HL-60/S4 treated with retinoic acid at 250 ng/mL for 4 days and 3 days (cell line): ENCODE measurements around the gene CDA.

ENCODE experiments used
- in situ Hi-C: fragments of 300-500 bp; cut with MboI; formaldehyde crosslinking; loops from 2 replicates; pipeline ENCODE4 v1.7.0; 2022; ENCODE audit warnings: low sequenced_read_pairs

CDA gene

DNA sequence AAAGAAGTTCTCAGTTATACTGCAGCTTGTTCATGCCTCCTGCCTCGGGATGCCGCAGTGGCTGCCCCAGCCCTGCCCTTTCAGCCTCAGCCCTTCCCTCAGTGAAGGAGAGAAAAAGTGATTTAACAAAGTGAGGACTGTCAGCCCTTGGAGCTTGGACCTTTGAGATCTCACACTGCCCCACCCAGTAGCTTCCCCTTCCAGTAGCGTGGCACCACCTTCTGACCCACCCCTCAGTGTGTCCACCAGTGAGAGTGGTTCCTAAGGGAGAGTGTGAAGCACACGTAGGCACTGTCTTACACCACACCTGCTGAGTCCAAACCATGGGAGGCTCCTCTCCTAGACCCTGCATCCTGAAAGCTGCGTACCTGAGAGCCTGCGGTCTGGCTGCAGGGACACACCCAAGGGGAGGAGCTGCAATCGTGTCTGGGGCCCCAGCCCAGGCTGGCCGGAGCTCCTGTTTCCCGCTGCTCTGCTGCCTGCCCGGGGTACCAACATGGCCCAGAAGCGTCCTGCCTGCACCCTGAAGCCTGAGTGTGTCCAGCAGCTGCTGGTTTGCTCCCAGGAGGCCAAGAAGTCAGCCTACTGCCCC is at the start of gene CDA:
CDA (plus strand) TSS at position 464 of the 592 bp plus-strand sequence; CDS start at position 497, 33 bp downstream.
- in situ Hi-C loops = no loop called here

DNA sequence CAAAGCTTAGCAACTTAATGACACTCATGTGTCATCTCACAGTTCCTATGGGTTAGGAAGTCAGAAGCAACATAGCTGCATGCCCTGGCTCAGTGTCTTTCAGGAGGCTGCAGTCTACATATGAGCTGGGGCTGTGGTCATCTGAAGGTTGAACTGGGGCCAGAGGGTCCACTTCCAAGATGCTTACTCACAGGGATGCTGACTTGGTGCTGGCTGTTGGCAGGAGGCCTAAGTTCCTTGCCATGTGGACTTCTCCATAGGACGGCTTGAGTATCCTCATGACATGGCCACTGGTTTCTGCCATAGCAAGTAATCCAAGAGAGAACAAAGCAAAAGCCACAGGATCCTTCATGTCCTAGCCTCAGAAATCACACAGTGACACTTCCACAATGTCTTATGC is 48.6 kb upstream of the CDA start:
- in situ Hi-C loops = no loop called here

DNA sequence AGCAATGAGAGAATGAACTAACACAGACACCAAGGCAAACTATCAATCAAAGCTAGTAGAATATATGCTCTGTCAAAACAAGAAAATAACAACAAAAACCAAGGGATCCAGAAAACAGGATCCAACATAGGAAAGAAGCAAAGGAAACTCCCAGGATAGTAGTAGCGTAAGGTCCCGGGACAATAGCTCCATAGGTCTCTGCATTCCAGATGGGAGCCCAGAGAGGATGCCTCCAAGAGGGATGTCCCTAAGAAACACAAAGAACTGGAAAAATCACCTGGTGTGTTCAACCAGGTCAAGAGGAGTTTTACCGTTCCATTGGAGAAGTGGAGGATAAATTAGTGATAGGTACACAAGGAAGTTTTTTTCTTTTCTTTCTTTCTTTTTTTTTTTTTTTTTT is 42.3 kb upstream of the CDA start:
- in situ Hi-C loops = no loop called here

DNA sequence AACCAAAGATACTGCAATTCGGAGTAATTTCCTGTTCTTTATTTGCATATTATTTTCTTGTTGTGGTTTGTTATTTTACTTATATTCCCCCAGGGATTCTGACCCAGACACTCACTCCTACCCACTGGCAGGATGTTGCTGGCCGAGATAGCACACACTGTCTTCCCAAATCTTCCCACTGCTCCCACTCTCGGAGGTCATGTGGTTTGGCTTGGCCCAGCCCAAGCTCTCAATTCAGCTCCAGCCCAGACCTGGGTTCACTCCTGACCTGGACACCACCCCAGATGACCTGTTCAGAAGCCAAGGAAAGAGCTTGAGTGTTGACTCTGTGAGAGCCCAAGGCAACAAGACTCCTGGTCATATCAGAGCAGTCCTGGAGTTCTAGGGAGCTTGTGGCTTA is 37.7 kb upstream of the CDA start:
- in situ Hi-C loops = no loop called here

DNA sequence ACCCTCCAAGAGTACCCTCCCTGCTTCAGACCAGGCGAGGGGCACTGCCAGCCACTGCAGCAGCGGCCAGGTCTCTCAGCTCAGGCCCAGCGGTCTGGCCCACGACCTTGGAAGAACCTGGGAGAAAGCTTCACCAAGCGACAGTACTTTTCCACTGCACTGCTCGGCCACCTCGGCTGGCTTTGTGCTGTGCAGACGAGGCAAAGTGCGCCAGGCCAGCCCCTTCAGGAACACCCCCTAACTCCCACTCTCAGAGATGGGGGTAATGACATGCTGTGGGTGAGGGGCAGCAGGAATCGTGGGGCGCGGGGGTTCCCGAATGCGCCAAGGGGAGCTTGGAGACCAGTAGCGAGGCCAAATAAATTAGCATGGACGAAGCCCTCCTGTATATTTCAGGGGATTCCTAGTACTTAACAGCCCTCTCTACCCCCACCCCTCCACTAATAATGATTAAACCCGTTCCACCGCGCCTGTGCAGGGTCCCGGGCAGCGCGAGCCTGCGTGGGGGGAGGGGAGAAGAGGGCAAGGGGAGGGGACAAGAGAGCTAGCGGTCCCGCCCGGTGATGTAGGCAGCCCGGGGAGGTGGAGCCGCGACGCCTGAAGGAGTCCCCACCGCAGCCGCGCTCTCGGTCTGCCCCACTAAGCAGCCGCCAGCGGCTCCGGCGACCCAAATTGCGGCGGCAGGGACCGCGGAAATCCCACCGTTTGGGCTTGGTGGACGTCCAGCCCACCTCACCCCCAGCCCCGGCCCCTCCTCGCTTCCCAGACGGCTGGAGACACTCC is 36.8 kb upstream of the CDA start, which contains the start of gene FAM43B:
FAM43B (plus strand) TSS at position 629 of the 783 bp plus-strand sequence. CDS start 401 bp downstream, outside the sequence.
- in situ Hi-C loops = no loop called here

DNA sequence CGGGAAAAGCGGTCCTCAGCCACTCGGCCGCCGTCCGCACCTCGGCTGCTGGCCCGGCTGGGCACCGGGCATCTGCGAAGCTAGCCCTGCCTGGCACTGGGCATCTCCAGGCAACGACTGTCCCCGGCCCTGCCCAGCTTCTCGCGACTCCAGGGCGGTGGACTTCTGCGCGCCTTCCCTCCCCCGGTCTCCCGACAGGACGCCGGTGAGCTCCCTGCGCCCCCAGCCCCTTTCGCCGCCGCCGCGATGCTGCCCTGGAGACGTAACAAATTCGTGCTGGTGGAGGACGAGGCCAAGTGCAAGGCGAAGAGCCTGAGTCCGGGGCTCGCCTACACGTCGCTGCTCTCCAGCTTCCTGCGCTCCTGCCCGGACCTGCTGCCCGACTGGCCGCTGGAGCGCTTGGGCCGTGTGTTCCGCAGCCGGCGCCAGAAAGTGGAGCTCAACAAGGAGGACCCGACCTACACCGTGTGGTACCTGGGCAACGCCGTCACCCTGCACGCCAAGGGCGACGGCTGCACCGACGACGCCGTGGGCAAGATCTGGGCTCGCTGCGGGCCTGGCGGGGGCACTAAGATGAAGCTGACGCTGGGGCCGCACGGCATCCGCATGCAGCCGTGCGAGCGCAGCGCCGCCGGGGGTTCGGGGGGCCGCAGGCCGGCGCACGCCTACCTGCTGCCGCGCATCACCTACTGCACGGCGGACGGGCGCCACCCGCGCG is 36.0 kb upstream of the CDA start:
- in situ Hi-C loops = no loop called here

DNA sequence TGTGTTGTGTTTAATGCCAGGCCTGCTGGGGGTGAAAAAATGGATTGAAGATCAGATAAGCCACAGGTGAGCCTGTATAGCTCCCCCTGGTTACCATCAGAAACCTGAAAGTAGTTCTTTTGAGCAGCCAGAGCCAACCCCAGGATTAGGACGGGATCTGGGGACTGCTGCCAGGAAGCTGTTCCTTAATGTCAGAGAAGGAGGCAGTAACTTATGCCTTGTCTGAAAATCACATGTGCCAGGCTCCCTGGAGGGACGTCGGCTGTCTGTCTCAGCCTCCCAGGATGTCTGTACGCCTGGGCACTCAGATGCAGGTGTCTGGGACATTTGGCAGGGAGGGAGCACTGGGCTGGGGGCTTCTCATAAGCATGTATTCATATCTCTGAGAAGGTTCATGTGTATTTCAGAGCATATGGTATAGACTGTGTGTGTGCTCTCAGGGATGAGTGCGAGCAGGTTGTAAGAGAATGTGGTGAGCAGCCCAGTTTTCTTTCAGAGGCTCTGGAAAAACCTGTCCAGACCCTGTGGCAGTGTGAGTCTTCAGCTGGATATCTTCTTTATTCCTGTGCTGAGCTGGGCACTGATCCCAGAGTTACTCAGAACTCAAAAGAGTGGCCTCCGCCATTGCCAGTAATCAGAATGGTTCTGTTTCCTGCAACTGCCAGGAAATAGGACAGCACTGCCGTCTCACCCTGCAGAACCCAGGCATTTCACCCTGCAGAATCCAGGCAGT is 33.7 kb upstream of the CDA start:
- in situ Hi-C loops = no loop called here

DNA sequence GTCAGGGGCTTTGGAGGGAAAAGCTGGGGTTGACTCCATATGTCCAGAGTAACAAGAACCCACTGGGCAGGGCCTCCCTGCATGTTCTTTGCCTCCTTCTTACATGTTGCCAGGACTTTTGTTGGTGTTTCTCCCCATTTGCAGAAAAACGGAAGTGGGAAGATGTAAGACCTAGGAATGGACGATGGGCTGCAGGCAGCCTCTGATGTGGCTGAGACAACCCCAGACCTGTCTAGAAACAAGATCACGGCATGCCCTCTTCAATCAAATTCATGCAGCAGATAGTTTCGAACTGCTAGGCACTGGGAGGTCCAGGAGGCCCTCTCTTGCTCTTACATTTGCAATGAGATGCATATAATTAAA is 33.2 kb upstream of the CDA start:
- in situ Hi-C loops = no loop called here

DNA sequence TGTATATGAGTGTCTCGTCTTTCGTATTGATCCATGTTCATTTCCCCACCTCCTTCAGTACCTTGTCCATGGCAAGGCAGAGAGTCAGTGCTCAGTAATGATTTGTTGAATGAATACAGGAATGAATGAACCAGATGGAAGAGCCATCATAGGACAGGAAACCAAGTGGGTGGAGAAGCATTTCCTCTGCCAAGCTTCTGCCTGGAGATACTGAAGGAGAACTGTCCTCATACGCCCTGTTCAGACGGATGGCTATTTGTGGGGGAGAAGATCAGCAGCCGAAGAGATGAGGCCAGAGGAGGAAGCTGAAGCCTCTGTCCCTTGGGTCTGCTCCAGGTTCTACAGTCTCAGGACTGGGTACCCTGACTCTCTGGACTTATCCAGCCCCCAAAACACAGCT is 30.7 kb upstream of the CDA start:
- in situ Hi-C loops = no loop called here

DNA sequence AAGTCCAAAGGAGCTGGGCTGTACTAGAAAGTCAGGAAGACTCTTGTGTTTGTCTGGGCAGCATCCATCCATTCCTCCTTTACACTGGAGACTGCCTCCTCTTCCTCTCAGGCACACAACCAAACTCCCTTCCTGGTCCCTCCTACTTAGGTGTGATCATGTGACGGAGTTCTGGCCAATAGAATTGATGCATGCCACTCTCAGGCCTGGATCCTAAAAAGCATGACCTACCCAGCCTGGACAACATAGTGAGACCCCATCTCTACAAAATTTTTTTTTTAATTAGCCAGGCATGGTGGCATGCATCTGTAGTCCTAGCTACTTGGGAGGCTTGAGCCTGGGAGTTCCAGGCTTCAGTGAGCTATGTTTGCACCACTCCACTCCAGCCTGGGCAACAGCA is 27.9 kb upstream of the CDA start:
- in situ Hi-C loops = no loop called here

DNA sequence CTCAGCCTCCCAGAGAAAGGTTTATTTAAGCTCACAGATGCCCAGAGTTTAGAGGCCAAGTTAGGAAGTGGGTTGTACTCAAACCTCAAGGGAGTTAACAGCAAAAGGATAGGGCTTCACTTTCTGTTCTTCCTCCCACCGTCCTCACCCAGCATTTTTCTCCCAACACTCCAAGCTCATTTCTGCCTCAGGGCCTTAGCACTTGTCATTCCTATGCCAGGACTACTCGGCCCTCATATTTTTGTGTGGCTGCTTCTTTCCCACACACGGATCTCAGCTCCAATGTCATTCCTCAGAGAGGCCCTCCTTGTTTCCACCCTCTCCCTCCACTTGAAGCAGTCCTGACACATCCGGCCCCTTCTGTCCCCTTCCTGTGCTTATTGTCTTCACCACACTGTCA is 23.7 kb upstream of the CDA start:
- in situ Hi-C loops = no loop called here

DNA sequence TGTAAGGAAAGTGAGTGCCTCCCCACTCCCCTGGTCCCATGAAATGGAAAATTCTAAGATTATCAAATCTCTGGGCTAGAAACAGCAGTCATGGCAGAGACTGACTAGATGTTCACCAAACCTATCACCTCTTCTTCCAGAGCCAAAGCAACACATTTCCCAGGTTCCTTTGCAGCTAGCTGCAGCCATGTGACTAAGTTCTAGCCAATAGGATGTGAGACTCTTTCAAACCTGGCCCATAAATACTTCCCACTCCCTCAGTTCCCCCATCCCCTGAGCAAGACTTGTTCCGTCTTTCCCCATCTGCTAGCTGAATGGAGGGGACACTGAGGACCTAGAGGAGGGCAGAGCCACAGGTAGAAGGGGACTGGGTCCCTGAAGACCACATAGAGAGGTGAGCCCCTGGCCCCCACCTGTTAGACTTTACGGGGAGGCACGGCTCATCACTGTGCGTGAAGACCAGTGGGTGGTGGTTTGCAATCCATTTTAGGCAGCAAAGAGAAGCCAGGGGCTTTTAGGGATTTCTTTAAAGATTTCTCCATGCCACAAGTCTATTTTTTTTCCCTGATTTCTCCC is 19.3 kb upstream of the CDA start:
- in situ Hi-C loops = no loop called here

DNA sequence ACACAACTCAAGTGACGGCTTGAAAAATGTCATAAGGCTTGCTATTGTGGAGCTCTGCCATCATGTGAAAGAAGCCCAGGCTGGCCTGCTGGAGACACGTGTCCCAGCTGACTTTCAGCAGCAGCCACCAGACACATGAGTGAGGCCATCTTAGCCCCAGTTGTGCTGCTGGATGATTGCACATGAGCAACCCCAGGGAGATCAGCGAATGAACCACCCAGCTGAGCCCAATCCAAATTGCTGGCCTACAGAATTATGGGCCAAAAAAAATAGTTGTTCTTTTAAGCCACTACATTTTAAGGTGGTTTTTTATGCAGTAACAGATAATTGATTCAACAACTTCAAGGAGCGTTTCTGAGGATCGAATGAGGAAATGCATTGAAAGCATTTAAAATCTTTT is 17.5 kb upstream of the CDA start:
- in situ Hi-C loops = no loop called here

DNA sequence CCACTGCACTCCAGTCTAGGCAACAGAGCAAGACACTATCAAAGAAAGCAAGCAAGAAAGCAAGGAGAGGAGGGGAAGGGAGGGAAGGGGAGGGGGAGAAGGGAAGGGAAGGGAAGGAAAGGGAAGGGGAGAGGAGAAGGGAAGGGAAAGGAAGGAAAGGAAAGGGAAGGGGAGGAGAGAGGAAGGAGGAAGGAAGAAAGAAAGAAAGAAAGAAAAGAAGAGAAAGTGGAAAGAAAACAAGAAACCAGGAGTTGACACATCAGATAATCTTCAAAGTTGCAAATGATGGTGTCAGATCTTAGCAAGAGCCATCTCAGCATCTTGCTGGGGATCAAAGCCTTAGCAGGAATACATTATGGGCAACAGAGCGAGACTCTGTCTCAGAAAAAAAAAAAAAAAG is 14.9 kb upstream of the CDA start:
- in situ Hi-C loops = no loop called here

DNA sequence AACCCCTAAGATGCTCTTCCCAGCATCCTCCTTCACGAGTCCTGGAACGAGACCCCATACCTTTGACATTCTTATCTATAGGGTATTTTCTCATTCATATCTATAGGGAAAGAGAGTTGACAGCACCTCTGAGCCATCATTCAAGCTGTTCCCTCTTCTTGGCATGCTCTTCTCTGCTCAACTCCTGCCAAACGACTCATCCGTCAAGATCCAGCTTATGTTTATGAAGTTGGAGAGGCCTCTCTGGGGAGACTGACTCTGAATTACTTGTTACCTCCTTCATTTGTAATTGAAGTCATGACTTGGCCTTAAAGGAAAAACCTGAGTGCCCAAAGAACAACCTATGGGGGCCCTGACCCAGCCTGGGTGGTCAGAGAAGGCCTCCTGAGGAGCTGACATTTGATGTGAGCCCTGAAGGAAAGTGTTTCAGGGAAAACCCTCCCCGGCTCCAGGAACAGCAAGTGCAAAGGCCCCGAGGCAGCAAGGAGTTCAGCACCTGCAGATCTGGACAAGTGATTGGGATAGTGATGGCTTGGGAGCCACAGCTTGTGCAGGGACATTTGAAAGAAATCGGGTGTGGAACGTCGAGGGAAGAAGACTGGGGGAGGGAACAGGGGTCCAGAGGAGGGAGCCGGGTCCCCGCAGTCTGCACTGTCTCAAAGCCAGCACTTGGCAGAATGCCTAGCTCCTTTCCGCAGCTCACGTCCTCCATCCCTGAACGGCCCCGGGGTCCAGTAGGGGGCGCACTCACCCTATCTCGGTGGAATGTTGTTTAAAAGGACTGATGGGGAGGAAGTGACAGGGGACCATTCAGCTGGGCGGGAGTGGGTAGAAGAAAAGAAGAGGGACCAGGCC is 14.0 kb upstream of the CDA start:
- in situ Hi-C loops = no loop called here

DNA sequence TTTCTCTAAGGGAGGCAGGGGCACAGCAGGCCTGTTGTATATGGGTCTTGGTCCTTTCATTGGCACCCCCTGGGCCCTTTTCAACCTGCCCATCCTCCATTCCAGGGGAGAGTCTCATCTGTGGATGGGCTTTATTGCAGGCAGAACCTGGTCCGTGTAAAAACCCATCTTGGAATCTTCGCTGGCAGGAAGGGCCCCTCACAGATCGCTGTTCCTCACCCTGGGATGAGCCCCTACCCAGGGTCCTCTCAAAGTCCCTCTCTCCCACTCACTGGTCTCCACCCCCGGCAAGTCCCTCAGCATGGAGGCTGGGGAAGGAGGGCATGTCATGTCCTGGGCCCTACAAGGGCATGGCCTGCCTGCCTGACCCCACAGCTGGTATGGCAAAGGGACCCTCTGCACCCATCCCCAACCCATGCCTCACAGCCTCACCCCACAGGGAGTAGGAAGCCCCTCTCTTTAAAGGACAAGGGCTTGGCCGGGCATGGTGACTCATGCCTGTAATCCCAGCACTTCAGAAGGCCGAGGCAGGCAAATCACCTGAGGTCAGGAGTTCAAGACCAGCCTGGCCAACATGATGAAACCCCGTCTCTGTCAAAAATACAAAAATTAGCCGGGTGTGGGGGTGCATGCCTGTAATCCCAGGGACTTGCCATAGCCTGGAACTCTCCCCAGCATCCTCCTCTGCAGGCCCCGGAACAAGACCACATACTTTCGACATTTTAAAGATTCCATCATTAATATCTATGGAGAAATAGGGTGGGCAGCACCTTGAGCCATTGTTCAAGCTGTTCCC is 13.2 kb upstream of the CDA start:
- in situ Hi-C loops = no loop called here

DNA sequence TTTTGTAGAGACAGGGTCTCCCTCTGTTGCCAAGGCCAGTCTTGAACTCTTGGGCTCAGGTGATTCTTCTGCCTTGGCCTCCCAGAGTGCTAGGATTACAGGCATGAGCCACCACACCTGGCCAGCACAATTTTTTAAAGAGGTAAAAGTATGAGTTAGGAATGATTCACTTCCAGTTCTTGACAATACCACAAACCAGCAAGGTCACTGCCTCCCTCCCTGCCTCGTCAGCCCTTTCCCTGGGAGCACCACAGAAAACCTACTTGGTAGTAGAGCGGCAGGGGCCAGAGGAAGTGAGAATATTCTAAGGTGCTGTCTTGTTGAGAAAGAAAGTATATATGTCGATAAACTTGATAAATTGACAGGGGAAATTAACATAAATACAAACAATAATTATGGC is 10.8 kb upstream of the CDA start:
- in situ Hi-C loops = no loop called here

DNA sequence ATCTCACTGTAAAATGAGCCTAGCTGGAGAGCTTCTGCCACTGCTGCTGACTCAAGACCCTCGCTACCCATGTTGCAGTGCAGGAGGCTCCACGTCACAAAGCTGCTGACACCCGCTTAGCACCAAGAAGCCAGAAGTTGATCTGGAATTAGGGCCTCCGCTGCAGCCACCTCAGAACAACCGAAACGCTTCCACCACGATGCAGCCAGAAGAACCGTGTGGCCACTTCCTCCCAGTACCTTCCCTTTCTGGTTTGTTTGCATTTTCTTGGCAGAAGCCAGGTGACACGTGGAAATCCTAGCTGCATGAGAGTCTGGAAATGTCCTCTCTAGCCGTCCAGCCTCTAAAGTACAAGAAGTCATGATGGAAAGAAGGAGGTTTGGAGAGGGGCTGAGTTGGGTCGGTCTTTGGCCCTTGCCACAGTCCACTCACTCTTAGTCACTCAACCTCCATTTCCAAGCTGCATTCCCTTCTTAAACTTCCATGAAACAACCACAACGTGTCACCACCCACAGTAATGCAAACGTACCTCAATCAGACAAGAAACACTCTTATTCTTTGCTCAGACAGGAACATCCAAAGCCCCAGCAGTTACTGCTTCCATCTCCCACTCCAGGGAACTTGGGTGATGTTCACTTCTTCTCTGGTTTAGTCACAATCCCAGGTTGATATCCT is 10.0 kb upstream of the CDA start:
- in situ Hi-C loops = no loop called here

DNA sequence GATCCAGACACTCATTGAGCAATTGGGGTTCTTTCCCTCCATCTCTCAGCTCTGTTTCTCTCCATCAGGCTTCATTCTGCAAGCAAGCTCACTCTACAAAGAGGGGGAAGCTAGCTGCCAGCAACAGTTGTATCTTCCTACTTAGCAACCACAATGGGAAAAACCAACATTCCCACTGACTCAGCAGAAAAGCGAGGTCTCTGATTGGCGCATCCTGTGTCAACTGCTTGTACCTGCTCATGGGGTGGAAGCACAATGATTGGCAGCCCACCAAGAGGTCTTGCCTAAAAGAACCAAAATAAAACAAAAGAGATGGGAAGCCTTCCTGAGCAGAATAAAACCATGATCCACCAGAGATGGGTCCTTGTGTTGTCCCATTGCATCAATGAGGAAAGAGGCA is 4.0 kb upstream of the CDA start:
- in situ Hi-C loops = no loop called here
